ENCODE results near the gene PPM1J. TPM values are rescaled to one million over a fixed set of nuclear protein-coding genes. Genes with fewer than 3 reads are reported as not detected.

PPM1J gene
- total RNA-seq, 2 donors from 2014 or later: 0.20 to 0.42 TPM

DNA sequence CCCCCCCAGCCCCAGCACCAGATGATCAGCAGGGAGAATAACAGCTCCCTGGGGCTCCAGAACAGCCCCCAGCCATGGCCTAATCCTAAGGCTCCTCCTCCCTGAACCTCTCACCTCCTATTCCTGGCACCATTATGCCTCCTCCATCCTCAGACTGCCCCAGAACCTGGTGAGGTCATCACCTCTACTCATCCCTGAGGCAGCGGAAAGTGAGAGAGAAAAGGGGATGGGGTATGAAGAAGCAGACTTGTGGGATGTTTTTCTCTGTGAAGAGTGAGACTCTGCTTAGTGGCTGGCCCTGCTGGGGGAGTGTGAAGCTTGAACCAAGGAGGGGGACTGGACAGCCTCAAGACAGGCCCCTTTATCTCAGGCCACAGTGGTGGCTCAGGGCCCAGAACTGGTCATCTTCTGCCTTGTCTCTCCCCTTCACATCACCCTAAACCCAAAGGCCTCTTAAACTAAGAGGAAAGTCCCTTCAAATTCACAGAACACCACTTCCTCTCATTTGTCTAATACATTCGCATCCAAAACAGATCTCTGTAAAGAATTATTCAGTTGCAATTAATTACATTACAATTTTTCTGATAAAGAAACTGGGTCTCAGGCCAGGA lies 2.2 kb upstream of the PPM1J start:
- peaks cover 18% of the 10 kb centered on the region for H3K4me1 Mint-ChIP-seq
- H3K27ac Mint-ChIP-seq: no peak overlapping the region
- H3K9me3 ChIP-seq (ENCODE audit: control insufficient read depth, low read length, poor library complexity, severe bottlenecking): no peaks in the 10 kb centered on the region
- H3K27me3 Mint-ChIP-seq: peaks cover 23% of the 10 kb centered on the region
- H3K36me3 Mint-ChIP-seq (ENCODE audit: low read depth): no peaks in the 10 kb centered on the region
- no peak overlapping the region for H3K4me3 Mint-ChIP-seq
- DNase-seq (no peak), ATAC-seq (no peak)

DNA sequence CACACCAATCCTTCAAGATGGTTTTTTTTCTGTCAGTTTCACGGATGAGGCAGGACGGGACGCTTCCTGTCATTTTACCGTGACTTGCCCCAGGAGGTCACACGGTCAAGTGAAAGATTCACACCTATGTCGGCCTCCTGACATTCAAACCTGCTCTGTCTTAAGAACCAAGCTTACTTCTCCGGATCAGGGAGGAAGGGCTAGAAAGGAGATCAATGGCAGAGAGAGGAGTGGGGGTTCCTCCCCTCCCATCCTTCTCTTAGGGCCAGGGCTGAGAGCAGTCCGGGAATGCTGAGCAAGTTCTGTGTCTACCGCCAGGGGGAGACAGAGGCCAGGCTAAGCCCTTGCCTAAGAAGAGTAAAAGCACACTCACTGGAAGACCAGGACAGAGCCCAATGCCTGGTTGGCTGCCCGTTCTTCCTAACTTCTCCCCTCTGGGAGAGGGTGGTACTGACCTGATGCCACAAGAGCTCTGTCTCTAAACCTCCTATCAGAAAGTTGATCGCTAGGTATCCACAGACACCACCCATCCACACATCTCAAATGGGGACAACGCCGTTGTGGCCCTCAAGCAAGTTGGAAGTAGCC lies 1.1 kb upstream of the PPM1J start:
- ATAC-seq (peak; percentile 37), DNase-seq (peak; percentile 66 to 72 (median 72))
- Mint-ChIP-seq H3K4me1 (peaks cover 17% of the 10 kb centered on the region), H3K4me3 (peak overlapping the region; percentile 96), H3K27ac (peak overlapping the region; percentile 72), H3K27me3 (peaks cover 16% of the 10 kb centered on the region), H3K36me3 (ENCODE audit: low read depth) (no peaks in the 10 kb centered on the region)
- no peaks in the 10 kb centered on the region for H3K9me3 ChIP-seq (ENCODE audit: control insufficient read depth, low read length, poor library complexity, severe bottlenecking)

DNA sequence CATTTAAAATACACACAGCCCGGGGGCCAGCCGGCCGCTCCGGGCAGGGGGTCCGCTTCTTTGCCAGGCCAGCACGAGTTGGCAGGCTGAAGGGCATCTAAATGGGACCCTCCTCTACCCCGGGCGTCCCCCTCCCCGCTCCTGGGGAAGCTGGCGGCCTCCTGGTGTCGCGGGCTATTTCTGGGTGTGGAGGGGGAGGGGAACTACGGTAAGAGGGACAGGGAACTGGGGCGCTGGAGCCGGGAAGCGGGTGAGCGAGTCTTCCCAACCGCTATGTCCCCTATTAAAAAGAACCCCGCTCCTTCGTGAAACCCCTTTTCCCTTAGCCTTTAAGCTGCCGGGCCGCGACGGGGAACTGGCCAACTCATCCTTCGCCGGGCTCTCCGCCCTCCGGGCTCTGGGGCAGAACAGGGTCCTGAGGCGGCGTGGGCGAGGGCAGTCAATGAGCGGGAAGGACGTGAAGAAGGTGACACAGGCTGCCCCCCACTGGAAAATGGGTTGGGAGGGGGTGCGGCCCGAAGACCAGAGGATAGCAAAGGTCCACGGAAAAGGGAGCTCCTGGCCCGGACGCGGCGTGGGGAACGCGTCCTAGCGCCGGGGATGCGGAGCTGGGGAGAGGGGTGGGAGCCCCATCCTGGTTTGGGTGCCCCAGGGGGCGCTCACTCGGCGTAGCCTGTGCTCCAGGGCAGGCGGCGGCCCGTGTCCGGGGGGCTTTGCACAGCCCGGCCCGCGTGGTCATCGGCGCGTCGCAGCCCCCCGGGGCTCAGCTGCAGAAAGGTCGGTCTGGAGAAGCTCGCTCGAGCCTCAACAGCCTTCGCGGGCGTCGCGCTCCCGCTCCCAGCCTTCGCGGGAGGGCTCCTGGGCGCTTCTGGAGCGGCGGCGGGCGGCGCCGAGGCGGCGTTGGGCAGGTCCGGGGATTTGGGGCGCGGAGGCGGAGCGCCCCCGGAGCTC lies 544 bp downstream of the PPM1J start:
- H3K4me1 Mint-ChIP-seq: peaks cover 17% of the 10 kb centered on the region
- no peaks in the 10 kb centered on the region for H3K36me3 Mint-ChIP-seq (ENCODE audit: low read depth)
- no peak overlapping the region for H3K27ac Mint-ChIP-seq
- DNase-seq (peak in 1 of 3 donors; percentile 18), ATAC-seq (no peak)
- H3K9me3 ChIP-seq (ENCODE audit: control insufficient read depth, low read length, poor library complexity, severe bottlenecking): no peaks in the 10 kb centered on the region
- peak overlapping the region; percentile 96 for H3K4me3 Mint-ChIP-seq
- peaks cover 7% of the 10 kb centered on the region for H3K27me3 Mint-ChIP-seq

DNA sequence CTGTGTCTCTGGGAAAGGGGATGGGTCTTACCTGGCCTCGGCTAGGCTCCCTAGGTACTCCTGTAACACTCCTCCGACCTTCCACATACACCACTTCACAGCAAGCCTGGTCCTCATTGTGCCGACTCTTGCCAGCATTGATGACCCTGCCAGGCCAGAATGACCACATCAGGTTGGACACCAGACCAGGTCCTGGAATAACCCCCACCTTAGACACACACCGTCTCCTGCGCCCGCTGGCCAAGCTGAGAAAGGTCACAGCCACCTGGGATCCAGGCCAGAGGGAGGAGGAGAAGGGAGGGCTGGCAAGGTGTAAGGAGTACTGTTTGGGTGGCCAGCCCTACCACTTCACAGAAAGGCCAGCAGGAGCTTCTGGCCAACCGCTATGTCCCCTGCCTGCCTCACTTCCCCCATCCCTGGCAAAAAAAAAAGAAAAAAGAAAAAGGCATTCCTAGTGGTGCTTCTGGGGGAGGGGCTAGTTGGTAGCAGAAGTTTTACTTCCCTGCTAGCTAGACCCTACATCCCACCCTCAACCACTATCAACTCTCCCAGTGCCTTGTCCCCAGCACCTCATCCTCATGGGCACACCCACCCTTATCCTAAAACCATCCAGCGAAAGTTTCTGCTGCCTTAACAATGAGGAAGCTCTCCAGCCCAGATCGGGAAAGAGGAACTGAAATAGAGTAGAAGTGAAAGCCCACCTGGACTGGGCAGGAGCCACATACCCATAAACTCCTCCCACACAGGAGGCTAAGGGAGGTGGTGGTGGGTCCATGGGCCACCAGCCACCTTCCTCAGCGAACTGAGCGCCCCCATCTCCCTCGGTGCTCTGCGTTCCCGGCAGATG lies 1.4 kb downstream of the PPM1J start:
- peaks cover 15% of the 10 kb centered on the region for H3K4me1 Mint-ChIP-seq
- H3K36me3 Mint-ChIP-seq (ENCODE audit: low read depth): no peaks in the 10 kb centered on the region
- DNase-seq (no peak), ATAC-seq (no peak)
- H3K9me3 ChIP-seq (ENCODE audit: control insufficient read depth, low read length, poor library complexity, severe bottlenecking): no peaks in the 10 kb centered on the region
- no peak overlapping the region for H3K27ac Mint-ChIP-seq
- H3K4me3 Mint-ChIP-seq: peak overlapping the region; percentile 89
- peaks cover 7% of the 10 kb centered on the region for H3K27me3 Mint-ChIP-seq

DNA sequence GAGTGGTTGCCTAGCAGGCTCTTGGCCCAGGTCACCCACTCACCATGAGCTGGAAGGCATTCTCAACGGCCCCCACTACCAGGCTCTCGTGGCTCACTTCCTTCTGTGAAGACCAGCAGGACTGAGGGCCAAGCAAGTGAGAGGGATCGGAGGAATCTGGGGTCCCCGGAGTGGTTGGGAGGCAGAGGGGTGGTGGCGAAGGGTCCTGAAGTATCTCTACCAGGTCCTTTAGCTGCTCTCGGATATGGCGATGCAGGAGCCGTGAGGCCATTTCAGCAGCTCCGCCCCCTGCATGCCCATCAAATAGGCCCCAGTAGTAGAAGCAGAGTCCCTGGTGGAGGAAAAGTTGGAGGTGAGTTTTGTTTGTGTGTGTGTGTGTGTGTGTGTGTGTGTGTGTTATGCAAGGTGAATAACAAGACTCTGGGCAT lies 2.4 kb downstream of the PPM1J start:
- Mint-ChIP-seq H3K27me3 (peaks cover 7% of the 10 kb centered on the region), H3K4me1 (peaks cover 15% of the 10 kb centered on the region)

DNA sequence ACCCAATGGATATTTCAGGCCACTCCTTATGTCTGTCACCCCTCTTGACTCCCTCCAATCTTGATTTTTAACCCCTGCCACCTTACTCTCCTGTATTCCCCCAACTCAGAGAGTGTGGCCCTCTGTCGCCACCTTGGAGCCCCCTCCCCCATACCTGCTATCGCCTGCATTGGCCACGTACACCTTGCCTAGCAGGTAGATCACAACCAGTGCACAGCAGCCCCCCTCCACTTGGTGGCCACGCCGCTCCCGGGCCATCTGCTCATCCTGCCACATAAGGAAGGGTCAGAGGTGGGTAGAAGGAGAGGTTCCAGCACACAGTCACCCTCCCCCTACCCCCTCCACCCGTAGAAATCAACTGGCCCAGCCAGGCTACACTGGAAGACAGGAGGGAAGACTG lies 2.9 kb downstream of the PPM1J start:
- H3K27me3 Mint-ChIP-seq: peaks cover 7% of the 10 kb centered on the region
- no peak overlapping the region for H3K4me3 Mint-ChIP-seq
- no peaks in the 10 kb centered on the region for H3K36me3 Mint-ChIP-seq (ENCODE audit: low read depth)
- no peak for ATAC-seq
- peaks cover 20% of the 10 kb centered on the region for H3K4me1 Mint-ChIP-seq
- DNase-seq: no peak
- H3K9me3 ChIP-seq (ENCODE audit: control insufficient read depth, low read length, poor library complexity, severe bottlenecking): no peaks in the 10 kb centered on the region
- no peak overlapping the region for H3K27ac Mint-ChIP-seq

More for the DNA sequence above, 2.4 kb downstream of the PPM1J start:
- no peaks in the 10 kb centered on the region for H3K36me3 Mint-ChIP-seq (ENCODE audit: low read depth)
- H3K9me3 ChIP-seq (ENCODE audit: control insufficient read depth, low read length, poor library complexity, severe bottlenecking): no peaks in the 10 kb centered on the region
- H3K4me3 Mint-ChIP-seq: no peak overlapping the region
- H3K27ac Mint-ChIP-seq: no peak overlapping the region
- ATAC-seq: no peak
- DNase-seq: no peak

DNA sequence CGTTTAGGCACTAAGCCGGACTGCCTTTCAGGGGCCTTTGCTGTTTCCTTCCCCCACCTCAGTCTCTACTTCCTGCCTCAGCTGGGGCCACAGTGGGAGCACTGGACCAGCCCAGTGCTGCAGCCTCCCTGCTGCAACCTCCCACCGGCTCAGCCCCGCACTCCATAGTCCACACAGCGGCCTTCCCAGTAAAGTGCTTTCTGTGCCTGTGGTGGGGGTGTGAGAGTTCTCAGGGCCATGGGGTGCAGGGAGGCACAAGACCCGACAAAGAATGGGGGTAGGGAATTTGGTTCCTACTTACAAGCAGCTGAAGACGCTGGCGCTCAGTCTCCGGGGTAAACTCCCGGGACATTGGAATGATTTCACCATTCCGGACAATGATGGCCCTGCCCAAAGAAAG lies 3.5 kb downstream of the PPM1J start:
- H3K27ac Mint-ChIP-seq: no peak overlapping the region
- H3K4me1 Mint-ChIP-seq: peaks cover 20% of the 10 kb centered on the region
- no peak for DNase-seq
- no peaks in the 10 kb centered on the region for H3K9me3 ChIP-seq (ENCODE audit: control insufficient read depth, low read length, poor library complexity, severe bottlenecking)
- no peak for ATAC-seq
- H3K36me3 Mint-ChIP-seq (ENCODE audit: low read depth): no peaks in the 10 kb centered on the region
- H3K4me3 Mint-ChIP-seq: no peak overlapping the region
- H3K27me3 Mint-ChIP-seq: peaks cover 7% of the 10 kb centered on the region

DNA sequence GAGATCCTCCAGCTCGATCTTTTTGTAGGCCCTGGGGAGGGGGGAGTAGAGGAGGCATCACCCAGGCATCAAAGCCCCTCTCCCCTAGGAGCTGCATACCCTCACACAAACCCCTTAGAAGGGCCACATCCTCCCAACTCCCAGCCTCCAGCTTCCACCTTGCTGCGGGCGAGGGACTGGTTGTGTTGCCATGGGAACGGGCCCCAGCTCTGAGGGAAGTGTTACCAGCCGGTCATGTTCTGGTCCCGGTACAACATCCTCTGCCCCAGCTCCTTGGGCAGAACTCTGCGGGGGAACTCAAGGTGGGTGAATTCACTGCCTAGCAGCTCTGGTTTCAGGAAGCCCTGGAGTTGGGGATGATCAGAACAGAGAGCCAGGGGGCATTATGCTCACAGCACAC lies 4.1 kb downstream of the PPM1J start:
- H3K9me3 ChIP-seq (ENCODE audit: control insufficient read depth, low read length, poor library complexity, severe bottlenecking): no peaks in the 10 kb centered on the region
- H3K4me1 Mint-ChIP-seq: peaks cover 19% of the 10 kb centered on the region
- no peak overlapping the region for H3K4me3 Mint-ChIP-seq
- no peaks in the 10 kb centered on the region for H3K36me3 Mint-ChIP-seq (ENCODE audit: low read depth)
- no peak for ATAC-seq
- H3K27ac Mint-ChIP-seq: no peak overlapping the region
- H3K27me3 Mint-ChIP-seq: peaks cover 7% of the 10 kb centered on the region
- no peak for DNase-seq

DNA sequence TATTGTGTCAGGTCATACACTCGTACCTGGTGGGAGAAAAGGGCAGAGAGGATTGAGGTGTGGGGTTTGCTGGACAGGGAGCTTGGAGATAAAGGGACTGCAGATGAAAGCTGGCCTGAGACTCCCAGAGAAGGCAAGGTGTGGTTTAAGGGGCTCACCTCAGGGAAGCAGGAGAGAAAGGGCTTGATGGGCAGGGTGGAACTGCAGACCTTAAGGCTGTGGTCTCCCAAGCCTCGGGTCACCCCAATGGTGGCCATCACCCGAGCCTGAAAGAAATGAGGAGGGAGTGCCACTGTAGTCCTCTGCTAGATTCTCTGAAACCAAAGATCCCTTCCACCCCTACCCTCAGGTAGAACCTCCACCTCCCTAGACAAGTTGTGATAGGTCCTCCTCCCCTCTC lies 4.5 kb downstream of the PPM1J start:
- H3K36me3 Mint-ChIP-seq (ENCODE audit: low read depth): no peaks in the 10 kb centered on the region
- H3K27me3 Mint-ChIP-seq: peaks cover 7% of the 10 kb centered on the region
- peaks cover 20% of the 10 kb centered on the region for H3K4me1 Mint-ChIP-seq
- no peak overlapping the region for H3K4me3 Mint-ChIP-seq
- H3K9me3 ChIP-seq (ENCODE audit: control insufficient read depth, low read length, poor library complexity, severe bottlenecking): no peaks in the 10 kb centered on the region
- no peak overlapping the region for H3K27ac Mint-ChIP-seq
- DNase-seq (no peak), ATAC-seq (no peak)

DNA sequence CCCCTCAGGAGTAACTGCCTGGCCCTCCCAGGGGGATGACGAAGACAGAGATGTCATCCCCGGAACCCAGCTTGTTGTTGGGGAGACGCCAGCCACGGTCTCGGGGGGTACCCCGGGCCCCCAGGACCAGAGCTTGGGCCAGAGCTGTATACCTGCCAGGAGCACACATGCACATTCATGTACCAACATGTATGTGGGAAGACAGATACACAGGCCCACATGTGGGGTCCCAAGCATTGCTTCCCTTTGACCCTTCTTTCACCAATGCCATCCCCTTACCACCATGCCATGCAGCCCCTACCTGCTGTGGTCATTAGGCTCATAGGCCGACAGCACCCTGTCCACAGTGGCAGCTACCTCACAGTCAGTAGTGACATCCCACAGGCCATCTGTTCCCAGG lies 5.0 kb downstream of the PPM1J start:
- Mint-ChIP-seq H3K4me1 (peaks cover 22% of the 10 kb centered on the region), H3K4me3 (no peak overlapping the region), H3K27ac (no peak overlapping the region), H3K27me3 (peaks cover 7% of the 10 kb centered on the region), H3K36me3 (ENCODE audit: low read depth) (no peaks in the 10 kb centered on the region)
- DNase-seq (no peak), ATAC-seq (no peak)
- no peaks in the 10 kb centered on the region for H3K9me3 ChIP-seq (ENCODE audit: control insufficient read depth, low read length, poor library complexity, severe bottlenecking)

DNA sequence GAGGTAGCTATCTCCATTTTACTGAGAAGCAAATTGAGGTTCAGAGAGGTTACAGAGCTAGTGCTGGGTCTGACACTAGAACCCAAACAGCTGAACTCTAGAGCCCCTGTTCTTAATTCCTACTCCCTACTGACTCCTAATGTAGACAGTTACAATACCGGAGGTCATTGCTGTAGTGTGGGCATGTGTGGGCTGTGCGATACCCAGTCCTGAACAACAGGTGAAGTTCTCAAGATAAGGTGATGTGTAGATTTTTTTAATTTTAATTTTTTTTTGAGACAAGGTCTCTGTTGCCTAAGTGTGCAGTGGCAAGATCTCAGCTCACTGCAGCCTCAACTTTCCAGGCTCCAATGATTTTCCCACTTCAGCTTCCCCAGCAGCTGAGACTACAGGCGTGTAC lies 6.6 kb downstream of the PPM1J start:
- H3K36me3 Mint-ChIP-seq (ENCODE audit: low read depth): no peaks in the 10 kb centered on the region
- H3K27me3 Mint-ChIP-seq: peaks cover 7% of the 10 kb centered on the region
- ATAC-seq: no peak
- no peak overlapping the region for H3K4me3 Mint-ChIP-seq
- peaks cover 30% of the 10 kb centered on the region for H3K4me1 Mint-ChIP-seq
- DNase-seq: no peak
- H3K9me3 ChIP-seq (ENCODE audit: control insufficient read depth, low read length, poor library complexity, severe bottlenecking): no peaks in the 10 kb centered on the region
- no peak overlapping the region for H3K27ac Mint-ChIP-seq

DNA sequence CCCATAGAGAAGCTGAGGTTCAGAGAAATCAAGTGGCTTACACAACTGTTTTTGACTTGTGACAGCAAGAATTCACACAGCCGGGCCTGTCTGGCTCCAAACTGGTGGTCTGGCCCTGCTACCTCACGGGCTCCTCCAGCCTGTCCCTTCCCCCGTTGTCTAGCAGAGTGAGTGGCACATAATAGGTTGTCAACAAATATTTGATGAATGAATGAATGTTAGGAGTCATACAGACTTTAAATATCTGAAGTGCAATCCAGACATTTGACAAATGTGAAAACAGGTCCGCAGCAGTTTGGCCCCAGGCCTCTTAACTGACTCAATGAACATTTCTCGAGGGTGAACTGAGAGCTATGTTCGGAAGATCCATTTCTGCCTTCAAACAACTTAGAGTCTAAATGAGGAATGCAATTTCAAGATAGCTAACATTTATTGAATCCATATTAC lies 7.1 kb downstream of the PPM1J start:
- H3K27ac Mint-ChIP-seq: no peak overlapping the region
- peak overlapping the region; percentile 90 for H3K4me3 Mint-ChIP-seq
- no peaks in the 10 kb centered on the region for H3K36me3 Mint-ChIP-seq (ENCODE audit: low read depth)

More for the DNA sequence above, 7.1 kb downstream of the PPM1J start:
- peaks cover 30% of the 10 kb centered on the region for H3K4me1 Mint-ChIP-seq
- DNase-seq (no peak), ATAC-seq (no peak)
- H3K27me3 Mint-ChIP-seq: peaks cover 7% of the 10 kb centered on the region
- no peaks in the 10 kb centered on the region for H3K9me3 ChIP-seq (ENCODE audit: control insufficient read depth, low read length, poor library complexity, severe bottlenecking)

Measured in T-helper 17 cell (primary cell).